HCT116 (cell line): ENCODE data around the gene MYL5. TPM values are rescaled to one million over a fixed set of nuclear protein-coding genes. Genes with fewer than 3 reads are reported as not detected.

Source experiments
- ATAC-seq: fragments of 200-7000 bp; cut with Tn5 transposase; 2 replicates; pipeline ENCODE4 v1.9.1; 2020; ENCODE audit warnings: mild to moderate bottlenecking, moderate library complexity
- Bru-seq: library from RNA; stranded (reverse); fragments of 400-500 nt; gene quantifications from one replicate; lab custom pipeline; 2021; lab: Mats Ljungman, UMichigan
- BruChase-seq, 2 experiments: library from RNA; stranded (reverse); fragments of 400-500 nt; gene quantifications; one replicate each; lab custom pipeline; 2021; lab: Mats Ljungman, UMichigan
- BruUV-seq: library from RNA; stranded (reverse); fragments of 400-500 nt; replicated peaks from 2 replicates; lab custom pipeline; 2021; lab: Mats Ljungman, UMichigan
- CTCF ChIA-PET: fragments of 300-600 bp; sonication (Branson Sonifier 250); formaldehyde crosslinking; loops from one replicate; lab custom pipeline; 2021; ENCODE audit warnings: antibody characterized with exemption; lab: Charles Lee
- POLR2A ChIA-PET: fragments of 300-600, 350-600 bp; sonication (Branson Sonifier 250); formaldehyde crosslinking; loops from one replicate; lab custom pipeline; 2021; ENCODE audit warnings: antibody characterized with exemption; lab: Charles Lee
- RAD21 ChIA-PET, 2 experiments: fragments of 300-600 bp; sonication (Branson Sonifier 250); formaldehyde crosslinking; loops; one replicate each; lab custom pipeline; 2023; ENCODE audit warnings: low total read pairs in 2 of 2; ENCODE audit not compliant: uncharacterized antibody in 2 of 2, unreplicated experiment in 2 of 2, low non-redundant PET in 1 of 2; lab: Charles Lee
- DNase-seq: peaks from one replicate; pipeline ENCODE4 v3.0.0-alpha.2; 2010; ENCODE audit warnings: low read depth, low spot score
- H2AFZ ChIP-seq: fragments of 200-600 bp; shearing (Covaris generic), sonication (generic); 2 replicates; pipeline ENCODE4 v1.6.1; 2017; ENCODE audit warnings: low read depth, mixed run types, mixed read lengths, antibody characterized with exemption, low read length; ENCODE audit not compliant: poor library complexity, severe bottlenecking
- H3K27ac ChIP-seq: 2 replicates; pipeline ENCODE4 v1.5.1; 2012; ENCODE audit warnings: low read depth, low read length
- H3K27me3 ChIP-seq: fragments of 200-600 bp; sonication (generic); 2 replicates; pipeline ENCODE4 v1.6.1; 2016; ENCODE audit warnings: mixed run types, low read length, mixed read lengths; ENCODE audit not compliant: insufficient read depth
- H3K36me3 ChIP-seq, 2 experiments: fragments of 200-500 bp in 1 of 2; fragments of 200-600 bp in 1 of 2; sonication (Bioruptor generic) in 1 of 2; sonication (generic) in 1 of 2; 2 replicates each; pipeline versions ENCODE4 v1.5.1 to v1.6.1; 2014 to 2016; ENCODE audit warnings: low read length in 2 of 2, inconsistent platforms in 1 of 2, mixed read lengths in 1 of 2, mixed run types in 1 of 2; ENCODE audit not compliant: insufficient read depth in 2 of 2, control insufficient read depth in 1 of 2
- H3K4me1 ChIP-seq, 2 experiments: fragments of 200-600 bp in 1 of 2; sonication (generic) in 1 of 2; 2 replicates each; pipeline versions ENCODE4 v1.5.1 to v1.6.1; 2012 to 2017; ENCODE audit warnings: low read length in 2 of 2, inconsistent platforms in 1 of 2, mild to moderate bottlenecking in 1 of 2, mixed read lengths in 1 of 2, mixed run types in 1 of 2, moderate library complexity in 1 of 2; ENCODE audit not compliant: insufficient read depth in 2 of 2, control insufficient read depth in 1 of 2
- H3K4me2 ChIP-seq: fragments of 200-600 bp; sonication (generic); 2 replicates; pipeline ENCODE4 v1.6.1; 2017; ENCODE audit warnings: mixed run types, low read length, mixed read lengths
- H3K4me3 ChIP-seq, 2 experiments: fragments of 200-600 bp in 1 of 2; sonication (generic) in 1 of 2; replicated peaks in 1 of 2; 2 replicates each; pipeline ENCODE4 v1.5.1; 2011 to 2016; ENCODE audit warnings: low read length in 2 of 2, control low read depth in 1 of 2, low read depth in 1 of 2, mild to moderate bottlenecking in 1 of 2, mixed read lengths in 1 of 2, mixed run types in 1 of 2
- H3K79me2 ChIP-seq: fragments of 200-600 bp; sonication (generic); 2 replicates; pipeline ENCODE4 v1.6.1; 2017; ENCODE audit warnings: mild to moderate bottlenecking, mixed run types, low read length, moderate library complexity, mixed read lengths; ENCODE audit not compliant: insufficient read depth
- H3K9ac ChIP-seq: fragments of 200-600 bp; sonication (generic); 2 replicates; pipeline ENCODE4 v1.6.1; 2016; ENCODE audit warnings: low read length, mixed read lengths
- H3K9me2 ChIP-seq: fragments of 200-600 bp; sonication (generic), shearing (Covaris generic); 2 replicates; pipeline ENCODE4 v1.6.1; 2017; ENCODE audit warnings: mixed run types, mild to moderate bottlenecking, moderate library complexity; ENCODE audit not compliant: insufficient read depth
- H3K9me3 ChIP-seq, 2 experiments: fragments of 200-500 bp in 1 of 2; fragments of 200-600 bp in 1 of 2; sonication (Bioruptor generic) in 1 of 2; sonication (generic) in 1 of 2; 2 replicates each; pipeline ENCODE4 v1.6.1; 2014 to 2017; ENCODE audit warnings: low read length in 2 of 2, mixed read lengths in 2 of 2, inconsistent platforms in 1 of 2, low read depth in 1 of 2, mild to moderate bottlenecking in 1 of 2, mixed run types in 1 of 2, moderate library complexity in 1 of 2; ENCODE audit not compliant: control insufficient read depth in 1 of 2, insufficient read depth in 1 of 2
- H4K20me1 ChIP-seq: fragments of 200-600 bp; sonication (generic), shearing (Covaris generic); 2 replicates; pipeline ENCODE4 v1.6.1; 2017; ENCODE audit warnings: mixed run types, mild to moderate bottlenecking, moderate library complexity; ENCODE audit not compliant: insufficient read depth
- ATF3 ChIP-seq: IDR thresholded peaks from 2 replicates; pipeline ENCODE4 v1.6.1; 2012
- CBX3 ChIP-seq: IDR thresholded peaks from 2 replicates; pipeline ENCODE4 v1.6.1; 2012; ENCODE audit warnings: low read depth
- CEBPB ChIP-seq: IDR thresholded peaks from 2 replicates; pipeline ENCODE4 v1.6.1; 2012; ENCODE audit warnings: low read depth
- CTCF ChIP-seq, 3 experiments: fragments of 200-600 bp in 1 of 3; sonication (generic) in 1 of 3; IDR thresholded peaks in 2 of 3; conservative IDR thresholded peaks in 1 of 3; 2 replicates each; pipeline ENCODE4 v1.5.1; 2012 to 2017; ENCODE audit warnings: low read depth in 2 of 3, low read length in 2 of 3, antibody characterized with exemption in 1 of 3, borderline replicate concordance in 1 of 3, control low read depth in 1 of 3, mild to moderate bottlenecking in 1 of 3, mixed read lengths in 1 of 3, mixed run types in 1 of 3, moderate library complexity in 1 of 3; ENCODE audit not compliant: insufficient read depth in 1 of 3
- EGR1 ChIP-seq: IDR thresholded peaks from 2 replicates; pipeline ENCODE4 v1.6.1; 2012; ENCODE audit warnings: low read depth
- ELF1 ChIP-seq: IDR thresholded peaks from 2 replicates; pipeline ENCODE4 v1.6.1; 2012; ENCODE audit warnings: low read depth, borderline replicate concordance
- EZH2 ChIP-seq: fragments of 200-600 bp; sonication (generic); IDR thresholded peaks from 2 replicates; pipeline ENCODE4 v1.6.1; 2017; ENCODE audit warnings: antibody characterized with exemption, mixed run types
- EZH2phosphoT487 ChIP-seq: fragments of 200-600 bp; IDR thresholded peaks from 2 replicates; pipeline ENCODE4 v1.6.1; 2018; ENCODE audit warnings: antibody characterized with exemption, borderline replicate concordance
- FOSL1 ChIP-seq: IDR thresholded peaks from 2 replicates; pipeline ENCODE4 v1.6.1; 2012; ENCODE audit warnings: low read depth
- JUND ChIP-seq: IDR thresholded peaks from 2 replicates; pipeline ENCODE4 v1.6.1; 2012
- POLR2A ChIP-seq: IDR thresholded peaks from 2 replicates; pipeline ENCODE4 v1.7.0; 2011; ENCODE audit warnings: borderline replicate concordance; ENCODE audit not compliant: insufficient read depth, insufficient read length; ENCODE audit errors: extremely low read depth
- POLR2AphosphoS5 ChIP-seq: IDR thresholded peaks from 2 replicates; pipeline ENCODE4 v1.6.1; 2011; ENCODE audit warnings: mild to moderate bottlenecking, low read depth, low read length, moderate library complexity
- REST ChIP-seq: IDR thresholded peaks from 2 replicates; pipeline ENCODE4 v1.6.1; 2012; ENCODE audit warnings: low read depth
- SP1 ChIP-seq: IDR thresholded peaks from 2 replicates; pipeline ENCODE4 v1.6.1; 2012; ENCODE audit warnings: low read depth
- SRF ChIP-seq: IDR thresholded peaks from 2 replicates; pipeline ENCODE4 v1.6.1; 2012; ENCODE audit warnings: low read depth
- TCF7L2 ChIP-seq: IDR thresholded peaks from 2 replicates; pipeline ENCODE4 v1.7.0; 2011; ENCODE audit warnings: borderline replicate concordance, inconsistent platforms; ENCODE audit not compliant: insufficient read depth, insufficient read length; ENCODE audit errors: extremely low read depth
- YY1 ChIP-seq: IDR thresholded peaks from 2 replicates; pipeline ENCODE4 v1.6.1; 2011; ENCODE audit warnings: low read length, low read depth, moderate library complexity, mild to moderate bottlenecking; ENCODE audit not compliant: insufficient replicate concordance; ENCODE audit errors: extremely low read depth
- ZFX ChIP-seq: fragments of 450-650 bp; IDR thresholded peaks from 2 replicates; pipeline ENCODE4 v1.6.1; 2017
- ZNF274 ChIP-seq: fragments of 200-500 bp; sonication (Bioruptor generic); IDR thresholded peaks from 2 replicates; pipeline ENCODE4 v1.6.1; 2014; ENCODE audit warnings: mild to moderate bottlenecking, low read depth, low read length, inconsistent platforms
- intact Hi-C: fragments of 100-400 bp; cut with micrococcal nuclease; formaldehyde crosslinking; loops from 2 replicates; pipeline ENCODE4 v1.10.0; 2022
- long read RNA-seq: library from polyadenylated mRNA; unstranded; transcript quantifications from one replicate; pipeline ENCODE4 v2.0.0, GENCODE V29; 2021; ENCODE audit not compliant: unreplicated experiment
- polyA plus RNA-seq: library from polyadenylated mRNA; unstranded; fragments of >200 nt; gene quantifications from 2 replicates; pipeline ENCODE4 v1.2.1, GENCODE V29; 2012; ENCODE audit warnings: missing spikeins
- total RNA-seq: library from RNA; stranded (reverse); gene quantifications from one replicate; pipeline ENCODE4 v1.2.1, GENCODE V29; 2021; ENCODE audit not compliant: unreplicated experiment

The MYL5 gene
- total RNA-seq: 14.0 TPM
- polyA plus RNA-seq: 7.7 and 9.8 TPM in 2 replicates
- Bru-seq, nascent RNA: percentile 58 among the genes with signal in this experiment
- BruChase-seq, experiment 1, labeled RNA remaining after a 6-hour chase: percentile 51 among the genes with signal in this experiment
- BruChase-seq, experiment 2, labeled RNA remaining after a 2-hour chase: percentile 43 among the genes with signal in this experiment
- long read RNA-seq, partial matches to known transcripts: 4 of 7 reads
- long read RNA-seq, other reads (novel, unspliced or antisense): 1 of 7 reads

GRCh38 chr4:674172-675035 lies at the start of gene MYL5, which contains the start of gene ATP5ME:
Gene MYL5, plus strand, starts transcription at chr4:674542. Its CDS starts 3,485 bp downstream, at chr4:678027.
Gene ATP5ME, minus strand, starts transcription at chr4:674276. Its CDS starts 29 bp downstream, at chr4:674247.
- DNase-seq: peak; percentile 93
- RAD21 ChIA-PET: no interaction called here
- H3K4me2 ChIP-seq: peak within 1 kb of the TSS; percentile 93
- intact Hi-C loops: loop anchor here (1.0 to 10.0 kb wide), 2 partner anchors 72 to 200 kb away; no protein-coding TSS in a partner anchor
- peaks cover 10 to 24% of the 10 kb centered on the region in 2 experiments for H3K36me3 ChIP-seq
- H3K4me3 ChIP-seq: peak within 1 kb of the TSS; percentile 77 to 91
- peak within 1 kb of the TSS; percentile 95 for H3K9ac ChIP-seq
- no peaks in the 10 kb centered on the region for H3K27me3 ChIP-seq
- POLR2A ChIA-PET: interaction anchor here (0.6 to 1.2 kb wide), 4 partner anchors 9 to 92 kb away, joined by 3 to 6 read pairs (median 3); no protein-coding TSS in a partner anchor
- H3K9me3 ChIP-seq: no peaks in the 10 kb centered on the region
- CTCF ChIA-PET: interaction anchor here (1.0 to 1.6 kb wide), 3 partner anchors 10 to 72 kb away, joined by 7 to 14 read pairs (median 8); no protein-coding TSS in a partner anchor
- H3K27ac ChIP-seq: peak within 1 kb of the TSS; percentile 90
- no peaks in the 10 kb centered on the region for H4K20me1 ChIP-seq
- H3K4me1 ChIP-seq: peaks cover 23 to 54% of the 10 kb centered on the region in 2 experiments
- no TSS peak for BruUV-seq
- no peak within 1 kb of the TSS for H2AFZ ChIP-seq
- peak; percentile 83 for ATAC-seq
- H3K79me2 ChIP-seq: peaks cover 26% of the 10 kb centered on the region
- no peaks in the 10 kb centered on the region for H3K9me2 ChIP-seq
- no peak for TF ChIP-seq JUND
- TF ChIP-seq ZNF274: no peak
- no peak for TF ChIP-seq CBX3
- no peak for TF ChIP-seq EGR1
- peak; percentile 92 for TF ChIP-seq YY1
- peak; percentile 97 for TF ChIP-seq ZFX
- no peak for TF ChIP-seq ATF3
- no peak for TF ChIP-seq REST
- TF ChIP-seq TCF7L2: peak; percentile 66
- TF ChIP-seq POLR2AphosphoS5: peak; percentile 95
- no peak for TF ChIP-seq EZH2phosphoT487
- TF ChIP-seq SP1: no peak
- TF ChIP-seq CEBPB: no peak
- no peak for TF ChIP-seq SRF
- TF ChIP-seq CTCF (IDR thresholded peaks at IDR 0.05 in 2 of 3, conservative IDR thresholded peaks at IDR 0.05 in 1 of 3; ENCODE audit: borderline replicate concordance in 1 of 3, insufficient read depth in 1 of 3, low read depth in 2 of 3, low read length in 2 of 3): peak in 2 of 3 experiments; percentile 79 to 93; a peak in 4 of 6 replicates
- TF ChIP-seq FOSL1: no peak
- no peak for TF ChIP-seq ELF1
- TF ChIP-seq EZH2: no peak
- TF ChIP-seq POLR2A: peak; percentile 76
